Ovary (tissue), 3 donors: Measurements from ENCODE around the gene SMAD9.

Experiments used
- CTCF ChIP-seq, 3 donors: fragments of 450-650 bp in 2 of 3; fragments of 200-600 bp in 1 of 3; IDR thresholded peaks; one replicate each; pipeline versions ENCODE4 v1.5.1 to v1.8.0; 2016 to 2022; ENCODE audit warnings: antibody characterized with exemption in 3 of 3, mild to moderate bottlenecking in 1 of 3
- EP300 ChIP-seq: sonication (generic); formaldehyde crosslinking; IDR thresholded peaks from one replicate; pipeline ENCODE4 v1.6.1; 2017; ENCODE audit warnings: antibody characterized with exemption
- donor health status: DM: no; HTN: no; CAD: no.

- TF ChIP-seq EP300 (no peak), CTCF (IDR thresholded peaks at IDR 0.05) (no peak)
Measured at GRCh38 chr13:36888645-36889044, 31.4 kb downstream of the SMAD9 start.
